ENCODE data around the gene ATF6. TPM values are rescaled to one million over a fixed set of nuclear protein-coding genes. Genes with fewer than 3 reads are reported as not detected.

ATF6 gene
- total RNA-seq, 1 donor from 2014 or later: 38.2 TPM

GRCh38 chr1:161970036-161970435 lies 203.9 kb downstream of the ATF6 start:
- Mint-ChIP-seq H3K36me3 (ENCODE audit: low read depth, unreplicated experiment) (peaks cover 8% of the 10 kb centered on the region), H3K27me3 (ENCODE audit: unreplicated experiment) (peaks cover 8% of the 10 kb centered on the region), H3K27ac (ENCODE audit: unreplicated experiment) (no peak overlapping the region), H3K4me1 (ENCODE audit: unreplicated experiment) (peaks cover 5% of the 10 kb centered on the region), H3K4me3 (ENCODE audit: unreplicated experiment) (no peak overlapping the region), H3K9me3 (ENCODE audit: unreplicated experiment) (no peaks in the 10 kb centered on the region)
- DNase-seq (ENCODE audit: low spot score): no peak
- TF ChIP-seq CTCF (IDR thresholded peaks at IDR 0.05; ENCODE audit: unreplicated experiment): no peak

DNA sequence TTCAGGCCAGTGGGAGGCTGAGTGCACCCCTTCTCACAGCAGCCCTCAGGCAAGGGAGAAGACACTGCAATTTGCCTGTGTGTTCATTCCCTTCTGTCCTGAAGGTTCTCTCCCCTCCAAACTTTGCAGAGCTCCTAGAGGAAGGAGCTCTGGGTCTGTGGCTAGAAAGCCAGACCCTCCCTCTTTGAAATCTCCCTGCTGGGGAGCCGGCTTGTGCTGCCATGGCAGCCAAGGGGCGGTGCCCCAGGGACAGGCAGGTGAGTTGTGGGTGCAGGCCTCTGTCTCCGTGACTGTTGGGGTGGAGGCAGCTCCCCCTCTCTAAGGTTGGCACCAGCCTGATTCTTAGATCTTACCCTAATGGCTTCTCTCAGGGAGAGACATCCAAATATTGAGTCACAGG lies 204.5 kb downstream of the ATF6 start:
- TF ChIP-seq CTCF (IDR thresholded peaks at IDR 0.05; ENCODE audit: unreplicated experiment): no peak
- H3K4me3 Mint-ChIP-seq (ENCODE audit: unreplicated experiment): no peak overlapping the region
- peaks cover 8% of the 10 kb centered on the region for H3K27me3 Mint-ChIP-seq (ENCODE audit: unreplicated experiment)
- no peak for DNase-seq (ENCODE audit: low spot score)
- no peak overlapping the region for H3K27ac Mint-ChIP-seq (ENCODE audit: unreplicated experiment)
- peaks cover 5% of the 10 kb centered on the region for H3K4me1 Mint-ChIP-seq (ENCODE audit: unreplicated experiment)
- H3K9me3 Mint-ChIP-seq (ENCODE audit: unreplicated experiment): no peaks in the 10 kb centered on the region
- peaks cover 8% of the 10 kb centered on the region for H3K36me3 Mint-ChIP-seq (ENCODE audit: low read depth, unreplicated experiment)

- TF ChIP-seq CTCF (IDR thresholded peaks at IDR 0.05; ENCODE audit: unreplicated experiment): no peak
- Mint-ChIP-seq H3K4me3 (ENCODE audit: unreplicated experiment) (no peak overlapping the region), H3K27ac (ENCODE audit: unreplicated experiment) (no peak overlapping the region), H3K36me3 (ENCODE audit: low read depth, unreplicated experiment) (no peaks in the 10 kb centered on the region), H3K4me1 (ENCODE audit: unreplicated experiment) (no peaks in the 10 kb centered on the region), H3K9me3 (ENCODE audit: unreplicated experiment) (no peaks in the 10 kb centered on the region), H3K27me3 (ENCODE audit: unreplicated experiment) (peaks cover 5% of the 10 kb centered on the region)
- no peak for DNase-seq (ENCODE audit: low spot score)
Measured at GRCh38 chr1:161972828-161973227, 206.7 kb downstream of the ATF6 start.

GRCh38 chr1:161973924-161974845 lies 208.1 kb downstream of the ATF6 start:
- no peak for DNase-seq (ENCODE audit: low spot score)
- no peaks in the 10 kb centered on the region for H3K4me1 Mint-ChIP-seq (ENCODE audit: unreplicated experiment)
- no peaks in the 10 kb centered on the region for H3K36me3 Mint-ChIP-seq (ENCODE audit: low read depth, unreplicated experiment)
- H3K27ac Mint-ChIP-seq (ENCODE audit: unreplicated experiment): no peak overlapping the region
- H3K9me3 Mint-ChIP-seq (ENCODE audit: unreplicated experiment): no peaks in the 10 kb centered on the region
- no peak for TF ChIP-seq CTCF (IDR thresholded peaks at IDR 0.05; ENCODE audit: unreplicated experiment)
- peaks cover 7% of the 10 kb centered on the region for H3K27me3 Mint-ChIP-seq (ENCODE audit: unreplicated experiment)
- no peak overlapping the region for H3K4me3 Mint-ChIP-seq (ENCODE audit: unreplicated experiment)
